HG03460 (cell line): ENCODE results near the gene C11orf58.

Source experiments
- ATAC-seq: cut with Tn5 transposase; IDR thresholded peaks from one replicate; pipeline ENCODE4 v1.9.1; 2021; ENCODE audit not compliant: unreplicated experiment

The C11orf58 gene

GRCh38 chr11:16784666-16785065 is 46.2 kb downstream of the C11orf58 start:
- ATAC-seq, result no peak

- peak; percentile 74 for ATAC-seq
Observed at GRCh38 chr11:16785520-16786128, 47.2 kb downstream of the C11orf58 start.

- ATAC-seq, result no peak
Observed at GRCh38 chr11:16786131-16786530, 47.7 kb downstream of the C11orf58 start.

GRCh38 chr11:16787035-16787742 is 48.7 kb downstream of the C11orf58 start:
- no peak for ATAC-seq

GRCh38 chr11:16788141-16789062 is 50.0 kb downstream of the C11orf58 start:
- peak; percentile 53 for ATAC-seq

GRCh38 chr11:16789063-16789420 is 50.6 kb downstream of the C11orf58 start:
- ATAC-seq, result no peak

GRCh38 chr11:16789560-16790485 is 51.4 kb downstream of the C11orf58 start:
- ATAC-seq, result no peak

GRCh38 chr11:16790486-16791190 is 52.2 kb downstream of the C11orf58 start:
- no peak for ATAC-seq

- ATAC-seq, result no peak
Observed at GRCh38 chr11:16791191-16791961, 52.9 kb downstream of the C11orf58 start.

GRCh38 chr11:16792426-16792825 is 54.0 kb downstream of the C11orf58 start:
- no peak for ATAC-seq

- ATAC-seq, result no peak
Observed at GRCh38 chr11:16793009-16793408, 54.6 kb downstream of the C11orf58 start.

GRCh38 chr11:16793511-16793910 is 55.1 kb downstream of the C11orf58 start:
- ATAC-seq, result no peak

- ATAC-seq, result no peak
Observed at GRCh38 chr11:16794047-16794818, 55.8 kb downstream of the C11orf58 start.

- ATAC-seq, result no peak
Observed at GRCh38 chr11:16795146-16795545, 56.7 kb downstream of the C11orf58 start.

GRCh38 chr11:16796311-16796710 is 57.9 kb downstream of the C11orf58 start:
- no peak for ATAC-seq

- no peak for ATAC-seq
Observed at GRCh38 chr11:16797776-16798175, 59.3 kb downstream of the C11orf58 start.

- ATAC-seq, result no peak
Observed at GRCh38 chr11:16799221-16799620, 60.8 kb downstream of the C11orf58 start.

- no peak for ATAC-seq
Observed at GRCh38 chr11:16799890-16800289, 61.4 kb downstream of the C11orf58 start.

- no peak for ATAC-seq
Observed at GRCh38 chr11:16800382-16800781, 61.9 kb downstream of the C11orf58 start.
